Peyer's patch (tissue), 4 donors: ENCODE measurements around the gene UHRF1.

Experiments used
- CTCF ChIP-seq, 6 experiments: fragments of 450-650 bp in 4 of 6; fragments of 200-600 bp in 2 of 6; sonication (generic) in 1 of 6; IDR thresholded peaks; one replicate each; pipeline ENCODE4 v1.5.1; 2017 to 2019; ENCODE audit warnings: antibody characterized with exemption in 6 of 6, mild to moderate bottlenecking in 3 of 6, moderate library complexity in 1 of 6
- POLR2A ChIP-seq, 2 donors: fragments of 450-650 bp; IDR thresholded peaks; one replicate each; pipeline ENCODE4 v1.5.1; 2017; ENCODE audit warnings: antibody characterized with exemption in 2 of 2, mild to moderate bottlenecking in 2 of 2, moderate library complexity in 2 of 2

GRCh38 chr19:4910594-4911281 lies 1.4 kb downstream of the UHRF1 start:
- no peak for TF ChIP-seq POLR2A (IDR thresholded peaks at IDR 0.05)
- TF ChIP-seq CTCF (IDR thresholded peaks at IDR 0.05) = no peak
